HG02759 (cell line): Measurements from ENCODE around the gene PIGBOS1.

ENCODE experiments used
- ATAC-seq: cut with Tn5 transposase; IDR thresholded peaks from one replicate; pipeline ENCODE4 v1.9.1; 2021; ENCODE audit warnings: mild to moderate bottlenecking, moderate library complexity; ENCODE audit not compliant: unreplicated experiment

Gene PIGBOS1

DNA sequence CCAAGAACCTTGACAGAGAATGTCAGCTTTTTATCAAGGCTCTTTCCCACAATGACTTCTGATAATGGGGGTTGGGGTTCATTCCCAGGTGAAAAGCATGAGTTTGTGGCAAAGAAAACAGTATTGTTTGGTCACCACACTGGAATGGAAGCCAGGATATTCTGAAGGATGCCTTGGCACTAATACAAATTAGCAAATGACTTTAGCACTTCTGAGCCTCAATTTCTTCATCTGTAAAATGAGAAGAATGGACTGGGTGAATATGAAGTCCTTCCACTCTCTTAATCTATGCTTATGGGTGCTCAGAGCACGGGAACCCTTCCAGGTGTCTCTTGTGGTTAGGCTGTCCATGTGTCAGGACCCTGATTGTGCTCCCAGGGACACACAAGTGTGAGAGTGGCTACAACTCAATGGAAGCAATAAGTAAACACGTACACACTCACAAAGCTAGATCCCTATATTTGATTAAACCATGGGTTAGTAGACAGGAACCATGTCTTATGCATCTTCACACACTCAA is 50.7 kb downstream of the PIGBOS1 start:
- ATAC-seq = no peak

DNA sequence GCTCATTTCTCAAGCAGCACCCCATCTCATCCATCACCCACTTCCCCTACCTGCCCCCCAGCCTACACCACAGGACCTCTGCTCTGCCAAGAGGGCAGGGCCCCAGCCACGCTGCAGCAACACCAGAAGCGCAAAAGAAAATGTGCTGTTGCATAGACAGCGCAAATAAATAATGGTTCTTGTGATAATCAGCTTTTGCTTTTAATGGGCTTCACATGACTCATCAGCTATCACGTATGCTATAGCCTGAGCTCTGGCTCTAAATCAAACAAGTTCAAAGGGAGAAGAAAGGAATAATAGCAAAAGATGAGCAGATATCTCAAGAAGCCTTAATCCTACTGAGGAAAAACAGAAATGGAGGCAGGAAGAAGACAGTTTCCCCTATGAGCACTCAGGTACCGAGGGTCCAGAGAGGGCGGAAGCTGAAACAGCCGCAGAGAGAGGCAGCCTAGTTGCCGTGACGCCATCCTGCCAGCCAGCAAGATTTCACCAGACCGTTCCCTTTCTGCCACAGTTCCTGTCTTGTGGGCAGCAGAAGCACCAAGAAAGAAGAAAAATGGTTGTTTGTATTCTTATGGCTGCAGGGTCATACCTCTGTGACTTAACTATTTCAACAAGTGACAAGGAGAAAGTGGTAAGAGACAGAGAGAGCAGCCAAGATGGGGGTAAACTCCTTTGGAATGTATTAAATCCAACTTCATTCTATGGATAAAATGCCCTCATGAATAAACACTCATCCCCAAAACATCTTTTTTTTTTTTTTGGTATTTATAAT is 51.3 kb downstream of the PIGBOS1 start:
- ATAC-seq = peak; percentile 98
